CD4-positive, alpha-beta T cell (primary cell): ENCODE results near the gene CTNNA3. TPM values are rescaled to one million over a fixed set of nuclear protein-coding genes. Genes with fewer than 3 reads are reported as not detected.

ENCODE experiments used
- ATAC-seq: fragments of 200-7000 bp; cut with Tn5 transposase; one replicate; pipeline ENCODE4 v1.10.0; 2022; ENCODE audit warnings: mild to moderate bottlenecking; ENCODE audit not compliant: poor library complexity
- CTCF ChIA-PET: fragments of 350-600 bp; sonication (Branson Sonifier 250); formaldehyde crosslinking; loops from one replicate; lab custom pipeline; 2021; ENCODE audit warnings: antibody characterized with exemption, inconsistent platforms; lab: Charles Lee
- POLR2A ChIA-PET: fragments of 350-600 bp; sonication (Branson Sonifier 250); formaldehyde crosslinking; loops from one replicate; lab custom pipeline; 2021; ENCODE audit warnings: antibody characterized with exemption, inconsistent platforms; lab: Charles Lee
- DNase-seq, 14 experiments: peaks; one replicate each; pipeline ENCODE4 v3.0.0-alpha.2; 2013 to 2020; ENCODE audit warnings: mixed read lengths in 2 of 14
- H3K27ac ChIP-seq, 2 donors: one replicate each; pipeline versions ENCODE4 v1.5.1 to v1.7.0; 2013; ENCODE audit warnings: low read length in 2 of 2, low read depth in 1 of 2, mild to moderate bottlenecking in 1 of 2
- H3K27me3 ChIP-seq, 2 experiments: 1 replicate in 1 of 2; 2 replicates in 1 of 2; pipeline versions ENCODE4 v1.6.1 to v1.7.0; 2013; ENCODE audit warnings: low read length in 2 of 2, control low read depth in 1 of 2, mild to moderate bottlenecking in 1 of 2, moderate library complexity in 1 of 2; ENCODE audit not compliant: insufficient read depth in 2 of 2, control insufficient read depth in 1 of 2
- H3K36me3 ChIP-seq: one replicate; pipeline ENCODE4 v1.6.1; 2013; ENCODE audit warnings: low read length, control low read depth; ENCODE audit not compliant: insufficient read depth
- H3K4me1 ChIP-seq: one replicate; pipeline ENCODE4 v1.6.1; 2013; ENCODE audit warnings: low read length, control low read depth; ENCODE audit not compliant: insufficient read depth
- H3K4me3 ChIP-seq: one replicate; pipeline ENCODE4 v1.5.1; 2013; ENCODE audit warnings: mild to moderate bottlenecking, low read length, moderate library complexity
- H3K9me3 ChIP-seq, 2 experiments: 1 replicate in 1 of 2; 2 replicates in 1 of 2; pipeline versions ENCODE4 v1.6.1 to v1.7.0; 2013; ENCODE audit warnings: low read length in 2 of 2, mild to moderate bottlenecking in 2 of 2, control low read depth in 1 of 2, moderate library complexity in 1 of 2; ENCODE audit not compliant: control insufficient read depth in 1 of 2, insufficient read depth in 1 of 2
- H3K27ac Mint-ChIP-seq: one replicate; pipeline ENCODE4 v1.8.0; 2020; ENCODE audit warnings: mixed read lengths
- H3K27me3 Mint-ChIP-seq: one replicate; pipeline ENCODE4 v1.8.0; 2021; ENCODE audit warnings: mixed read lengths
- H3K36me3 Mint-ChIP-seq: one replicate; pipeline ENCODE4 v1.8.0; 2021; ENCODE audit warnings: low read depth, mixed read lengths
- H3K4me1 Mint-ChIP-seq: one replicate; pipeline ENCODE4 v1.8.0; 2021; ENCODE audit warnings: low read depth, mixed read lengths
- H3K4me3 Mint-ChIP-seq: one replicate; pipeline ENCODE4 v1.8.0; 2020; ENCODE audit warnings: mild to moderate bottlenecking, mixed read lengths
- H3K9me3 Mint-ChIP-seq: one replicate; pipeline ENCODE4 v1.8.0; 2020; ENCODE audit warnings: mixed read lengths
- intact Hi-C, 2 experiments: fragments of 100-400 bp; cut with DNase I in 1 of 2; cut with micrococcal nuclease in 1 of 2; formaldehyde crosslinking; loops; one replicate each; pipeline versions ENCODE4 v1.15.1 to v1.9.0; 2023 to 2025; cut with DNase I, micrococcal nuclease
- total RNA-seq, 174 experiments: library from RNA in 2 of 174; stranded (reverse) in 2 of 174; gene quantifications; one replicate each; pipeline ENCODE4 v1.2.3 and lab custom pipeline; 2021 to 2026
- TF ChIP-seq, protein P1 (sequence below): fragments of 200-600 bp; IDR thresholded peaks from one replicate; pipeline ENCODE4 v1.8.0; 2022; ENCODE audit warnings: antibody characterized with exemption, mild to moderate bottlenecking

Gene CTNNA3
- total RNA-seq, 2 experiments from 2014 or later: 0.80 TPM; not detected in 1

GRCh38 chr10:65940105-65940504, 1755.9 kb downstream of the CTNNA3 start:
- no peak for DNase-seq
- no peak overlapping the region for H3K4me3 ChIP-seq
- ATAC-seq: no peak
- Mint-ChIP-seq H3K27me3 (no peaks in the 10 kb centered on the region), H3K4me1 (no peaks in the 10 kb centered on the region), H3K9me3 (no peaks in the 10 kb centered on the region), H3K4me3 (no peak overlapping the region), H3K27ac (no peak overlapping the region), H3K36me3 (no peaks in the 10 kb centered on the region)
- H3K4me1 ChIP-seq: no peaks in the 10 kb centered on the region
- intact Hi-C loops: no loop called here
- no peaks in the 10 kb centered on the region for H3K36me3 ChIP-seq
- H3K9me3 ChIP-seq: no peaks in the 10 kb centered on the region
- POLR2A ChIA-PET: no interaction called here
- CTCF ChIA-PET: no interaction called here
- H3K27ac ChIP-seq: no peak overlapping the region
- TF ChIP-seq, protein P1, sequence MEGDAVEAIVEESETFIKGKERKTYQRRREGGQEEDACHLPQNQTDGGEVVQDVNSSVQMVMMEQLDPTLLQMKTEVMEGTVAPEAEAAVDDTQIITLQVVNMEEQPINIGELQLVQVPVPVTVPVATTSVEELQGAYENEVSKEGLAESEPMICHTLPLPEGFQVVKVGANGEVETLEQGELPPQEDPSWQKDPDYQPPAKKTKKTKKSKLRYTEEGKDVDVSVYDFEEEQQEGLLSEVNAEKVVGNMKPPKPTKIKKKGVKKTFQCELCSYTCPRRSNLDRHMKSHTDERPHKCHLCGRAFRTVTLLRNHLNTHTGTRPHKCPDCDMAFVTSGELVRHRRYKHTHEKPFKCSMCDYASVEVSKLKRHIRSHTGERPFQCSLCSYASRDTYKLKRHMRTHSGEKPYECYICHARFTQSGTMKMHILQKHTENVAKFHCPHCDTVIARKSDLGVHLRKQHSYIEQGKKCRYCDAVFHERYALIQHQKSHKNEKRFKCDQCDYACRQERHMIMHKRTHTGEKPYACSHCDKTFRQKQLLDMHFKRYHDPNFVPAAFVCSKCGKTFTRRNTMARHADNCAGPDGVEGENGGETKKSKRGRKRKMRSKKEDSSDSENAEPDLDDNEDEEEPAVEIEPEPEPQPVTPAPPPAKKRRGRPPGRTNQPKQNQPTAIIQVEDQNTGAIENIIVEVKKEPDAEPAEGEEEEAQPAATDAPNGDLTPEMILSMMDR: no peak
- H3K27me3 ChIP-seq: no peaks in the 10 kb centered on the region

GRCh38 chr10:65931291-65932070, 1764.5 kb downstream of the CTNNA3 start:
- no peaks in the 10 kb centered on the region for H3K27me3 ChIP-seq
- H3K4me1 Mint-ChIP-seq: no peaks in the 10 kb centered on the region
- ATAC-seq: no peak
- H3K27me3 Mint-ChIP-seq: no peaks in the 10 kb centered on the region
- ChIA-PET POLR2A (no interaction called here), CTCF (no interaction called here)
- H3K36me3 Mint-ChIP-seq: no peaks in the 10 kb centered on the region
- no peak overlapping the region for H3K4me3 Mint-ChIP-seq
- peaks cover 7% of the 10 kb centered on the region for H3K9me3 Mint-ChIP-seq
- H3K36me3 ChIP-seq: no peaks in the 10 kb centered on the region
- H3K27ac ChIP-seq: no peak overlapping the region
- H3K27ac Mint-ChIP-seq: no peak overlapping the region
- no peak overlapping the region for H3K4me3 ChIP-seq
- no peaks in the 10 kb centered on the region for H3K4me1 ChIP-seq
- no peak for DNase-seq
- intact Hi-C loops: no loop called here
- TF ChIP-seq, protein P1: no peak
- H3K9me3 ChIP-seq: peaks cover 0 to 6% of the 10 kb centered on the region in 2 experiments

DNA sequence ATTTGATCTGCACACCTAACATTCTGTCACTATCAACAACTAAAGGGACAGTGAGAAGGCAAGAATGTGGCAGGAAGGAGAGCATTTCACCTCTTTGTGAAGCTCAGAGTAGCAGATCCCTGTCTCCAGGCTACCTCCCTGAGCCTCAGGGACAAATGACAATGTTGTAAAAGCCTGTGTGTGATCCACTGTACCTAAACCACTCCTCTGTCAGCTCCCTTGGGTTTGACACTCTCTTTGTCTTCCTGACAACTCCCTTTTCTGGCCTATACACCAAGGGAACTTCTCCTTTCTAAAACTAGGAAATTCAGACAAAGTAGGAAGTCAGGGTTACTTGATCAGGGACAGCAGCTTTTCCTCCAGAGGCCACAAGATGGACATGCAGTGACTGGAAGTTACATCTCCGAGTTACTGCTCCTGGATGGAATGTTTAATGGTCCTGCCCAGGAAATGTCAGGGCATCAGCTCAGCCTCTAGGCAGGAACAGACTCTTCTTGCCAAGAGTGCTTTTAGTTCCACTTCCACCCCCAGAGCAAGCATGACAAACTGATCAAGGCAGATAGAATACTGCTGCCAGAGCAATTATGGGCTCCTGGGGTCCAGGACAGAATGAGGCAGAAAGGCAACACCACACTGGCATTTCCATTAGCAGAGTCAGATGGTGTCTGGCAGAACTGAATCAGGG, 1784.7 kb downstream of the CTNNA3 start:
- ATAC-seq (no peak), DNase-seq (no peak)
- Histone ChIP-seq H3K27ac (no peak overlapping the region), H3K9me3 (no peaks in the 10 kb centered on the region), H3K36me3 (no peaks in the 10 kb centered on the region), H3K4me3 (no peak overlapping the region), H3K4me1 (no peaks in the 10 kb centered on the region), H3K27me3 (no peaks in the 10 kb centered on the region)
- intact Hi-C loops: no loop called here
- POLR2A ChIA-PET: no interaction called here
- Mint-ChIP-seq H3K4me1 (no peaks in the 10 kb centered on the region), H3K27me3 (no peaks in the 10 kb centered on the region), H3K9me3 (peaks cover 2% of the 10 kb centered on the region), H3K27ac (no peak overlapping the region), H3K36me3 (no peaks in the 10 kb centered on the region), H3K4me3 (no peak overlapping the region)
- CTCF ChIA-PET: no interaction called here
- TF ChIP-seq, protein P1: no peak
